HK-2 (cell line): ENCODE data around the gene ERBB4.
A peak's percentile ranks its signal among the peaks of the same experiment; 100 is the strongest.

Source experiments
- DNase-seq: peaks from one replicate; pipeline ENCODE4 v3.0.0-alpha.2; 2018; ENCODE audit not compliant: unreplicated experiment

The ERBB4 gene

GRCh38 chr2:211835695-211836094, 702.9 kb downstream of the ERBB4 start:
- DNase-seq = no peak

GRCh38 chr2:211833582-211834279, 704.9 kb downstream of the ERBB4 start:
- DNase-seq = no peak

GRCh38 chr2:211829725-211830124, 708.9 kb downstream of the ERBB4 start:
- no peak for DNase-seq

GRCh38 chr2:211823886-211824479, 714.6 kb downstream of the ERBB4 start:
- DNase-seq = no peak

GRCh38 chr2:211822686-211823335, 715.8 kb downstream of the ERBB4 start:
- DNase-seq = no peak

- no peak for DNase-seq
Measured at GRCh38 chr2:211816754-211817153, 721.8 kb downstream of the ERBB4 start.

- DNase-seq = no peak
Measured at GRCh38 chr2:211812587-211812986, 726.0 kb downstream of the ERBB4 start.

GRCh38 chr2:211802666-211803065, 735.9 kb downstream of the ERBB4 start:
- DNase-seq = no peak

GRCh38 chr2:211800001-211800400, 738.6 kb downstream of the ERBB4 start:
- DNase-seq = no peak

- no peak for DNase-seq
Measured at GRCh38 chr2:211798868-211799267, 739.7 kb downstream of the ERBB4 start.

- no peak for DNase-seq
Measured at GRCh38 chr2:211793690-211794089, 744.9 kb downstream of the ERBB4 start.

- DNase-seq = no peak
Measured at GRCh38 chr2:211789982-211790381, 748.6 kb downstream of the ERBB4 start.

GRCh38 chr2:211766689-211767088, 771.9 kb downstream of the ERBB4 start:
- DNase-seq = no peak

GRCh38 chr2:211762479-211762878, 776.1 kb downstream of the ERBB4 start:
- no peak for DNase-seq

- no peak for DNase-seq
Measured at GRCh38 chr2:211760103-211760502, 778.5 kb downstream of the ERBB4 start.

GRCh38 chr2:211756266-211756665, 782.3 kb downstream of the ERBB4 start:
- DNase-seq = no peak

- DNase-seq = no peak
Measured at GRCh38 chr2:211755187-211755586, 783.4 kb downstream of the ERBB4 start.

- no peak for DNase-seq
Measured at GRCh38 chr2:211751848-211752247, 786.8 kb downstream of the ERBB4 start.

- no peak for DNase-seq
Measured at GRCh38 chr2:211748339-211748738, 790.3 kb downstream of the ERBB4 start.

- peak; percentile 46 for DNase-seq
Measured at GRCh38 chr2:211745295-211746097, 793.1 kb downstream of the ERBB4 start.

- no peak for DNase-seq
Measured at GRCh38 chr2:211744379-211744778, 794.2 kb downstream of the ERBB4 start.

GRCh38 chr2:211741966-211742365, 796.6 kb downstream of the ERBB4 start:
- no peak for DNase-seq
